Ovary (tissue), 9 donors: ENCODE measurements around the gene SLC6A12. TPM values are rescaled to one million over a fixed set of nuclear protein-coding genes. Genes with fewer than 3 reads are reported as not detected.

Experiments
- DNase-seq, 5 donors: peaks; one replicate each; pipeline ENCODE4 v3.0.0-alpha.2; 2019 to 2020
- H3K27ac ChIP-seq, 2 donors: fragments of 200-600 bp; one replicate each; pipeline versions ENCODE4 v1.5.1 to v1.8.0; 2019 to 2022
- H3K27me3 ChIP-seq: fragments of 200-600 bp; one replicate; pipeline ENCODE4 v1.8.0; 2022
- H3K36me3 ChIP-seq: fragments of 200-600 bp; sonication (generic); one replicate; pipeline ENCODE4 v1.5.1; 2019
- H3K4me1 ChIP-seq: one replicate; pipeline ENCODE4 v1.8.1; 2013; ENCODE audit warnings: mild to moderate bottlenecking, moderate library complexity; ENCODE audit not compliant: insufficient read depth
- H3K4me3 ChIP-seq: fragments of 200-600 bp; sonication (generic); one replicate; pipeline ENCODE4 v1.5.1; 2017
- H3K9me3 ChIP-seq, 2 donors: fragments of 200-600 bp in 1 of 2; sonication (generic) in 1 of 2; one replicate each; pipeline versions ENCODE4 v1.5.1 to v1.8.1; 2013 to 2019; ENCODE audit warnings: mild to moderate bottlenecking in 1 of 2, moderate library complexity in 1 of 2
- CTCF ChIP-seq, 3 donors: fragments of 450-650 bp in 2 of 3; fragments of 200-600 bp in 1 of 3; IDR thresholded peaks; one replicate each; pipeline versions ENCODE4 v1.5.1 to v1.8.0; 2016 to 2022; ENCODE audit warnings: antibody characterized with exemption in 3 of 3, mild to moderate bottlenecking in 1 of 3
- EP300 ChIP-seq: sonication (generic); formaldehyde crosslinking; IDR thresholded peaks from one replicate; pipeline ENCODE4 v1.6.1; 2017; ENCODE audit warnings: antibody characterized with exemption
- POLR2A ChIP-seq: fragments of 450-650 bp; IDR thresholded peaks from one replicate; pipeline ENCODE4 v1.6.1; 2017; ENCODE audit warnings: antibody characterized with exemption, mild to moderate bottlenecking, moderate library complexity
- WGBS, 3 donors: extraction: QIAGEN DNeasy Blood & Tissue Kit in 1 of 3; methylation state at CpG; one replicate each; pipeline versions ENCODE4 v1.1.5 to v1.1.7; 2013 to 2017; 5-methylcytosine and 5-hydroxymethylcytosine counted together
- intact Hi-C, 4 donors: fragments of 100-400 bp; cut with DNase I; formaldehyde crosslinking; loops; one replicate each; pipeline versions ENCODE4 v1.11.0 to v1.15.1; 2022 to 2023
- polyA plus RNA-seq, 2 donors: library from polyadenylated mRNA; stranded (reverse); fragments of 200-250 nt in 1 of 2; fragments of 350-450 nt in 1 of 2; fragmentation: Illumina TruSeq in 1 of 2; extraction: RNeasy Lipid Tissue Mini Kit (QIAGEN cat#74804) in 1 of 2; gene quantifications; one replicate each; pipeline ENCODE4 v1.2.3, GENCODE V29; 2013 to 2014
- total RNA-seq, 7 donors: library from RNA; depleted of rRNA in 2 of 7; stranded (reverse); fragments of >200 nt in 2 of 7; fragmentation: NEBNext Ultra II Directional in 3 of 7; extraction: Animal tissue kit (Norgen Biotek cat#: 25700) in 3 of 7; gene quantifications; one replicate each; pipeline versions ENCODE4 v1.1.0 to v1.2.4, GENCODE V29; 2016 to 2023
- donor health status: DM: no; HTN: no; CAD: no; lungs with moderate emphysema.
- donor health status: DM: no; HTN: no; CAD: no.
- donor health status: Bipolar disorder and iron deficiency.
- donor health status: DM: yes; HTN: yes; CAD: no.
- donor health status: DM: no; HTN: no; CAD: no.
- donor health status: DM: yes; HTN: yes; CAD: no.

The SLC6A12 gene
- total and polyA plus RNA-seq, 9 donors, result 0.24 to 7.5 (median 1.5) TPM; not detected in 1

DNA sequence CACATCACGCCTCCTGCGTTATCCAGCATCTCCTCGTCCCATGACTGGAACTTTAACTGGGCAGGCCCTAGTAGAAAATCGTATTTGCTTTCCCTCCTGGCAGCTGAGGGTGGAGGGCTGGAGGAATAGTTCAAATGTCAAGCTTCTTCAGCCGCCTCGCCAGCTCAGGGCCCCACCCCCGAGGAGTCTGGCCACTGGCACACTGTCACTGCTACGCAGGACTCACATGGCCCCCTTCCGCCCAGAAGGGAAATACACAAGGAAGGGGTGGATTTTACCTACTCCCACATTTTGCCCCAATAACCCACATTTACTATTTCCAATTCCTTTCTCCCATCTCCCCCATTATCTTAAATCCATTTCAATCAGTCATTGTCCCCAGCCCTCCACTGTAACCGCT lies 40.1 kb upstream of the SLC6A12 start:
- Histone ChIP-seq H3K9me3 (no peaks in the 10 kb centered on the region), H3K36me3 (no peaks in the 10 kb centered on the region), H3K4me3 (no peak overlapping the region), H3K4me1 (no peaks in the 10 kb centered on the region), H3K27me3 (no peaks in the 10 kb centered on the region), H3K27ac (no peak overlapping the region)
- WGBS, 3 donors, result 81 to 87% (median 84%) methylated on average over 10 of the region's 10 CpGs
- intact Hi-C loops, result no loop called here
- no peak for TF ChIP-seq POLR2A
- no peak for TF ChIP-seq CTCF (IDR thresholded peaks at IDR 0.05)
- no peak for TF ChIP-seq EP300
- DNase-seq, result no peak

- Histone ChIP-seq H3K9me3 (no peaks in the 10 kb centered on the region), H3K27me3 (no peaks in the 10 kb centered on the region), H3K36me3 (no peaks in the 10 kb centered on the region), H3K4me1 (no peaks in the 10 kb centered on the region), H3K27ac (no peak overlapping the region), H3K4me3 (no peak overlapping the region)
- intact Hi-C loops, result no loop called here
- WGBS, 3 donors, result 77 to 87% (median 79%) methylated on average over 12 of the region's 12 CpGs
- TF ChIP-seq POLR2A, result no peak
- no peak for DNase-seq
Measured at GRCh38 chr12:253116-253831, 39.3 kb upstream of the SLC6A12 start.

GRCh38 chr12:252636-253035 lies 38.7 kb upstream of the SLC6A12 start:
- Histone ChIP-seq H3K27ac (no peak overlapping the region), H3K4me3 (no peak overlapping the region), H3K36me3 (no peaks in the 10 kb centered on the region), H3K4me1 (no peaks in the 10 kb centered on the region), H3K27me3 (no peaks in the 10 kb centered on the region), H3K9me3 (no peaks in the 10 kb centered on the region)
- WGBS, 3 donors, result 29 to 45% (median 42%) methylated on average over 5 of the region's 5 CpGs
- no peak for DNase-seq
- no peak for TF ChIP-seq EP300
- TF ChIP-seq CTCF (IDR thresholded peaks at IDR 0.05), result no peak
- no peak for TF ChIP-seq POLR2A
- intact Hi-C loops, result no loop called here

- 83 to 89% (median 86%) methylated on average over 3 of the region's 3 CpGs for WGBS, 3 donors
- DNase-seq, result no peak
- no peak for TF ChIP-seq EP300
- TF ChIP-seq CTCF (IDR thresholded peaks at IDR 0.05), result no peak
- TF ChIP-seq POLR2A, result no peak
- Histone ChIP-seq H3K27me3 (no peaks in the 10 kb centered on the region), H3K9me3 (no peaks in the 10 kb centered on the region), H3K27ac (no peak overlapping the region), H3K36me3 (no peaks in the 10 kb centered on the region), H3K4me3 (no peak overlapping the region), H3K4me1 (no peaks in the 10 kb centered on the region)
- intact Hi-C loops, result no loop called here
Measured at GRCh38 chr12:247271-247670, 33.3 kb upstream of the SLC6A12 start.

- Histone ChIP-seq H3K27ac (no peak overlapping the region), H3K36me3 (no peaks in the 10 kb centered on the region), H3K27me3 (no peaks in the 10 kb centered on the region), H3K9me3 (no peaks in the 10 kb centered on the region), H3K4me1 (no peaks in the 10 kb centered on the region), H3K4me3 (no peak overlapping the region)
- TF ChIP-seq EP300, result no peak
- no peak for TF ChIP-seq POLR2A
- TF ChIP-seq CTCF (IDR thresholded peaks at IDR 0.05), result no peak
- DNase-seq, result no peak
- intact Hi-C loops, result no loop called here
- WGBS, 3 donors, result 44 to 63% (median 50%) methylated on average over 4 of the region's 4 CpGs
Measured at GRCh38 chr12:243381-243780, 29.4 kb upstream of the SLC6A12 start.
